HG03432 (cell line): ENCODE measurements around the gene RFX3.

Experiments
- ATAC-seq: cut with Tn5 transposase; IDR thresholded peaks from one replicate; pipeline ENCODE4 v1.9.1; 2021; ENCODE audit warnings: mild to moderate bottlenecking, moderate library complexity; ENCODE audit not compliant: unreplicated experiment

RFX3 gene

GRCh38 chr9:3290231-3290840 is 235.5 kb downstream of the RFX3 start:
- no peak for ATAC-seq

- ATAC-seq: no peak
Observed at GRCh38 chr9:3288686-3289085, 237.1 kb downstream of the RFX3 start.

GRCh38 chr9:3285365-3286161 is 240.2 kb downstream of the RFX3 start:
- ATAC-seq: no peak

- no peak for ATAC-seq
Observed at GRCh38 chr9:3282365-3282764, 243.4 kb downstream of the RFX3 start.

GRCh38 chr9:3281399-3281798 is 244.4 kb downstream of the RFX3 start:
- ATAC-seq: peak; percentile 90

- peak; percentile 60 for ATAC-seq
Observed at GRCh38 chr9:3277200-3277599, 248.6 kb downstream of the RFX3 start.

GRCh38 chr9:3271581-3271980 is 254.2 kb downstream of the RFX3 start:
- ATAC-seq: no peak

GRCh38 chr9:3271157-3271556 is 254.6 kb downstream of the RFX3 start:
- no peak for ATAC-seq

- no peak for ATAC-seq
Observed at GRCh38 chr9:3268223-3268622, 257.6 kb downstream of the RFX3 start.

GRCh38 chr9:3263698-3264097 is 262.1 kb downstream of the RFX3 start:
- ATAC-seq: no peak

GRCh38 chr9:3262826-3263529 is 262.8 kb downstream of the RFX3 start:
- no peak for ATAC-seq

- no peak for ATAC-seq
Observed at GRCh38 chr9:3261484-3261883, 264.3 kb downstream of the RFX3 start.

- ATAC-seq: no peak
Observed at GRCh38 chr9:3256571-3257330, 269.1 kb downstream of the RFX3 start.

- ATAC-seq: no peak
Observed at GRCh38 chr9:3251309-3251708, 274.5 kb downstream of the RFX3 start.

- ATAC-seq: no peak
Observed at GRCh38 chr9:3250741-3251140, 275.1 kb downstream of the RFX3 start.

- ATAC-seq: no peak
Observed at GRCh38 chr9:3247211-3247610, 278.6 kb downstream of the RFX3 start.

- ATAC-seq: no peak
Observed at GRCh38 chr9:3246241-3246640, 279.6 kb downstream of the RFX3 start.

- peak; percentile 53 for ATAC-seq
Observed at GRCh38 chr9:3244963-3245653, 280.7 kb downstream of the RFX3 start.

- no peak for ATAC-seq
Observed at GRCh38 chr9:3243683-3244082, 282.1 kb downstream of the RFX3 start.

- no peak for ATAC-seq
Observed at GRCh38 chr9:3241290-3241689, 284.5 kb downstream of the RFX3 start.
